ENCODE data around the gene METTL8.

DNA sequence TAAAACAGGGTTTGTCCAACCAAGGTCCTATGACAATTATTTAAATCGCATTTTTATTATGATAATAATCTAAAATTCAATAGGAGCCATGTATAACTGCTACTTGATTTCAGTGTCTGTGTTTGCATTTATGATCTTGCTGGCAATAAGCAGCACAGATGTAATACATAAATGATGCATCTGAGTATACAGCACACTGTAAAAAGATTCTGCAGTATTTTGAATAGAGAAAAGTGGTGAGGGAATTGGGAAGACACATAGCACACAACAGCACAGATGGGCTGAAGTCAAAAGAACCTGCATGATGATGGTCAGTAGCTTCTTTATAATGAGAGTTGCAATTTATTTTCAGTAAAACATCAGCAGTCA is 26.1 kb downstream of the METTL8 start:
- TF ChIP-seq, protein P1, sequence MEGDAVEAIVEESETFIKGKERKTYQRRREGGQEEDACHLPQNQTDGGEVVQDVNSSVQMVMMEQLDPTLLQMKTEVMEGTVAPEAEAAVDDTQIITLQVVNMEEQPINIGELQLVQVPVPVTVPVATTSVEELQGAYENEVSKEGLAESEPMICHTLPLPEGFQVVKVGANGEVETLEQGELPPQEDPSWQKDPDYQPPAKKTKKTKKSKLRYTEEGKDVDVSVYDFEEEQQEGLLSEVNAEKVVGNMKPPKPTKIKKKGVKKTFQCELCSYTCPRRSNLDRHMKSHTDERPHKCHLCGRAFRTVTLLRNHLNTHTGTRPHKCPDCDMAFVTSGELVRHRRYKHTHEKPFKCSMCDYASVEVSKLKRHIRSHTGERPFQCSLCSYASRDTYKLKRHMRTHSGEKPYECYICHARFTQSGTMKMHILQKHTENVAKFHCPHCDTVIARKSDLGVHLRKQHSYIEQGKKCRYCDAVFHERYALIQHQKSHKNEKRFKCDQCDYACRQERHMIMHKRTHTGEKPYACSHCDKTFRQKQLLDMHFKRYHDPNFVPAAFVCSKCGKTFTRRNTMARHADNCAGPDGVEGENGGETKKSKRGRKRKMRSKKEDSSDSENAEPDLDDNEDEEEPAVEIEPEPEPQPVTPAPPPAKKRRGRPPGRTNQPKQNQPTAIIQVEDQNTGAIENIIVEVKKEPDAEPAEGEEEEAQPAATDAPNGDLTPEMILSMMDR (IDR thresholded peaks at IDR 0.05; ENCODE audit: insufficient read depth, low read length, poor library complexity, severe bottlenecking), result no peak
- no peak for TF ChIP-seq EZH2phosphoT487 (conservative IDR thresholded peaks at IDR 0.05; ENCODE audit: low read length)
